SH-SY5Y (cell line): Measurements from ENCODE around the gene RYR3.

ENCODE experiments used
- GATA2 ChIP-seq: IDR thresholded peaks from 2 replicates; pipeline ENCODE4 v1.6.1; 2011; ENCODE audit warnings: mild to moderate bottlenecking, low read depth, low read length
- GATA3 ChIP-seq: IDR thresholded peaks from 2 replicates; pipeline ENCODE4 v1.6.1; 2011; ENCODE audit warnings: low read depth, mild to moderate bottlenecking, low read length, moderate library complexity

RYR3 gene

DNA sequence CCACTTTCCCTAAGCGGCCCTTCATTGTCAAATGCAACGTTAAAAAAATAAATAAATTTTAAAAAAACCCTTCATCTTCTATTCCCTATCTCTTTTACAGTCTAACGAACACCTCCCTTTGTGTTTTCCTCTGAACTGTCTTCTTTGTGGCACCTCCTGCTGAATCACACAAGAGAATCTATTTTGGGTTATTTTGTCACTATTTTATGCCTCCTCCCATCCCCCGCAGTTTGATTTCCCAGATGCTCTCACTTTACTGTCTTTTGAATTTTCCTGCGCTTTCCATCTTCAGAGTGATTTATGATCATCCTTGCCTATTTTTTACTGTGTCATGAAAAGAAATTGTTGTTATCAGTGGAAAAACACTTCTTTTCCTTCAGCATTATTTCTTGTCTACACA, 32.5 kb downstream of the RYR3 start:
- TF ChIP-seq GATA3 (no peak), GATA2 (no peak)

DNA sequence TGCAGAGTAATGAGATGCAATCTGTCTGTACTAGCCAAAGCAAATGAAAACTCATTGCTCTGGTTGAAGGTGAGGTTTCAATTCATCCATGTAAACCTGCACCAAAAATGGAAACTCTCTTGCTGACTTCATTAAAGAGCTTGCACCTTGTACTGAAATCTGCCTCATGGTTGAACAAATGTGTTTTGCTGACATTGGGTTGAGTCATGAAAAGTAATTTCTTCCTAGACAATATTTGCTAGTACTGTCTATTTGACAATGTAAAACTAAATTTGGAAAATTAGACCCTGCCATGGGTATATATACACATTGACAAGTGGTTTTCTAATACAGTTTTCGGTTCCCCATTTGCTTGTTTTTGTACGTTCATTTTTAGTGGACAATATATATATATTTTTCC, 33.3 kb downstream of the RYR3 start:
- no peak for TF ChIP-seq GATA3
- TF ChIP-seq GATA2: no peak

DNA sequence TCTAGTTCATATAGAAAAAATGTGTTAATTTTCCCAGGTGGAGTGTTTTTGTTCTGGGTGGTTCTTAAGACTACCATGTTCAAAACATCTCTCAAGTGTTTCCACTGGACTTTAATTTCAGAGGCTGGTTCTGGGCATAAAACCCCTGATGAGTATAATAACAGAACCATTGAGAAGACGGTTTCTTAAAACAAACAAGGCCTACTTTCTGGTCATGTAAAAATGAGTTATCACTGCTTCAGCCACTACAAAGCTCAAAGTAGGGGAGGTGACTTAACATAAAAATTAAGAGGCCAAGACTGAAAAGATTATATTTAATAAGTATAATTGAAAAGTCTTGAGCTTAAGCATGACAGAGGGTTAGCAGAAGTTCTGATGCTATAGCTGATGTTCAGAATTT, 33.8 kb downstream of the RYR3 start:
- TF ChIP-seq GATA2 (no peak), GATA3 (no peak)

DNA sequence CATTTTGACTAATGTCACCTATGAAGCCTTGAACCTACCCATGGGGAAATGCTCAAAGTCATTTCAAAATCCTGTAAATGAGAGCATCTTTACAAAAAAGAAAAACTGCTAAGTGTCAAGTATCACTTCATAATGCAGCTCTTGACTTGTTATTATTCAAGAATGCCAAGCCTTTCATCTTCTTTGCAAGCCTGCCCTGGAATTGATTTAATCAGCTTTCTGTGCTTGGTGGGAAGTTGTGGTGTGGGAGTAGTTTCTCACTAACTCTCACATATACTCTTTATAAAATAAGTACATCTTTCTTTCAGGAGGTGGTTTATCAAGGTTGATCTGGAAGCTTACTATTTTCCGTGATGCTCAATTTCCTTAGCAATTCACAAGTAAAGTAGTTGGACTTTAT, 43.6 kb downstream of the RYR3 start:
- TF ChIP-seq GATA2: no peak
- no peak for TF ChIP-seq GATA3

DNA sequence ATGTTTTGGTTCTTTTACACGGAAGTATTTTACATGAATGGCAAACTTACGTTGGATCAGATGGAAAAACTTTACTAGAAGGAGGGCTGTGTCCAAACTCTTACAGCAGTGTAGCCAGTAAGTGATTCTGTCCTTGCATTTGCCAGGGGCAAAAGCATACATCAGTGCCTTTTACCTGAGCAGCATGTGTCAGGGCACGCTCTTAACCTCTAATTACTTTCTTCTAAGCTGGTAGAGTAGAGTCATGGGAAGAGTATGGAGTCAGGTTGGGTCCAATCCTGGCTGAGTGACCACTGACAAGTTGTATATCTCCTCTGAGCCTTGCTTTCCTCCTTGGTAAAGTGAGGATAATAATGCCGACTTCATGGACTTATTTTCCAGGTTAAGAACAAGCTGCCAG, 47.1 kb downstream of the RYR3 start:
- TF ChIP-seq GATA3 (no peak), GATA2 (no peak)

DNA sequence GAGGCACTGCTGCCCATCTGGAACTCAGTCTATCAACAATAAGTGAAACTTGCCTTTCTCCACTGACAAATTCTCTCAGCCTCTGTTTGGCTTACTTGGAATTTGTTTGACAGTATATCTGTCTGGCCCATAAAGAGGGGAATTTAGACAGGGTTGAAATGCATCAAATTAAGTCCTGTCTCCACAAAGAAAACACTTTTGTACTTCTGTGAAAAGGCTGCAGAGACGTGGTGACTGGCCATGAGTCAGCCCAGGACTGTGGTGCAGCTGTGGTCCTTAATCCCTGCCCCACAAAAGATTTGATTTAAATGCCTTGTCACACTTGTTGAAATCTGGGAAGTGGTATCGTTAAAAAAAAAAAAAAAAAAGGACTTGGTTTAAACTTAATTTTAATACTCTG, 47.5 kb downstream of the RYR3 start:
- TF ChIP-seq GATA3: no peak
- no peak for TF ChIP-seq GATA2

DNA sequence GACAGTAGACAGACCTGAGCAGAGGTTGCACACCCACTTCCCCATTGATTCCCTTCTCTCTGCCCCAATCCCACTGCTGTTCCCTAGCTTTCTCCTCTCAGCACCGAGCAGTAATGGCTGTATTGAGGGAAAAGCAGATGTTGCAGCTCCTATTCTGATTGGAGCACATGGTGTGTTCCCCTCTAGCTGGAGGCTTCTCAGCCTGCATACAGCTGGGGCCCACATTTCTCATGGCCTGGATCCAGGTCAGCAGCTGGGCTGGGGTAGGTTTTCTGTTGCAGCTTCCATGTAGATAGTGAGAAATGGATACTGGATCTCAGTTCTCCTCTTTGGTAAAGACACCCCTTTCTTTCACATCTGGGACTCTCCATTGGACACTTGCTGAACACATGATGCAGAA, 50.1 kb downstream of the RYR3 start:
- TF ChIP-seq GATA3 (no peak), GATA2 (no peak)

DNA sequence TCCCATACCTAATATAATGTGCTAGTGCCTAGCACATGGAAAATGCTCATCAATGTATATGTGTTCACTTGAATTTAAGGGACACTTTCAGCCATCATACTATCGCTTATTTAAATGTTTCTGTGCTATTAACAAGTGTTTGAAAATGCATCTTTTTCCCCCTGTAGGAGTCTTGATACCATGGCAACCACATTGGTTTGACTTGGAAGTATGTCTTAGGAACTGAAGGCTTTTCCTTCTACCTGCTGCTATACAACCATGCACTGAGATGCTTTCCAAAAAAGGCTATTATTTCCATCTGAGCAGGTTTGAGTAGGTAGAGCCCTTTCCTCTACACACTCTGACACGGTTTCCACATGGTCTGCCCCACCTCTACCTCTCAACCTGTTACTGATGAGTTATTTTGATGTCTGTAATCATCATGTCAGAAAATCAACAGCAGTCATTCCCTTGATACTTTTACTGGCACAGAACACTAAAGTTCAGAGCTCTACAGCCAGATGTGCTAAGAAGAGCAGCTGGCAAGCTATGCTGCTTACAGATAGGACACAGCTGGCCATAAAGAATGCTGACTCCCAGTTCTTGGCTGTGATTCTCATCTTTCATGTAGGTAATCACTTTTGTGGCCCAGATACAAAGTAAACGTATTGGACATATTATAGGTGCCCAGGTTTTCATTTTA, 59.3 kb downstream of the RYR3 start:
- TF ChIP-seq GATA3 (no peak), GATA2 (no peak)

DNA sequence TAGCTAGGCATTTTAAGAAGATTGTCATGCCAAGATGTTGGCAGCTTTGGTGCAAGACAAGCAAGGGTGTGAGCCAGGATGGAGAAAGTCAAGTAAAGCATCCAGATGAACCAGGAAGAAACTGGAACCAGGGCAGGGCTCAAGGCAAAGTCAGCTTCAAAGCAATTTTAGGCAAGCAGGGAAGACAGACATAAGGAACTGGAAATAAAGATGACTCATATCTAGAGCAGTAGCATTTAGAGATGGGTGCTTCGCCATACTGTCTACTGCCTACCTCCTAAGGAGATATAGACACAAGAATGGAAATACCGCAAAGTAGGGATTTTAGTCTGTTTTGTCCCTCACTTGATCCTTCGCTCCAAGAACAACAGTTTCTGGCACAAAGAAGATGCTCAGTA, 59.9 kb downstream of the RYR3 start:
- TF ChIP-seq GATA3: no peak
- TF ChIP-seq GATA2: no peak

DNA sequence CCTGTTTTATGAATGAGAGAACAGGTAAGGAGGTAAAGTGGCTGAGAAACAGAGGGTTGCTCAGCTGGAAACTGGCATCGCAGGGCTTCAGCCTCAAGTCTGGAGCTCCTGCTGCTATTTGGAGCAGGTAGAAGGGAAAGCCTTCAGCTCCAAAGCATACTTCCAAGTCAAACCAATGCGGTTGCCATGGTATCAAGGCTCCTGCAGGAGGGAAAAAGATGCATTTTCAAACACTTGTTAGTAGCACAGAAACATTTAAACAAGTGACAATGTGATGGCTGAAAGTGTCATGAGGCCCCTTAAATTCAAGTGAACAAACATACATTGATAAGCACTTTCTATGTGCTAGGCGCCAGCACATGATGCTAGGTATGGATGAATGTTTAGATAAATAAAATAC, 60.4 kb downstream of the RYR3 start:
- TF ChIP-seq GATA3 (no peak), GATA2 (no peak)

DNA sequence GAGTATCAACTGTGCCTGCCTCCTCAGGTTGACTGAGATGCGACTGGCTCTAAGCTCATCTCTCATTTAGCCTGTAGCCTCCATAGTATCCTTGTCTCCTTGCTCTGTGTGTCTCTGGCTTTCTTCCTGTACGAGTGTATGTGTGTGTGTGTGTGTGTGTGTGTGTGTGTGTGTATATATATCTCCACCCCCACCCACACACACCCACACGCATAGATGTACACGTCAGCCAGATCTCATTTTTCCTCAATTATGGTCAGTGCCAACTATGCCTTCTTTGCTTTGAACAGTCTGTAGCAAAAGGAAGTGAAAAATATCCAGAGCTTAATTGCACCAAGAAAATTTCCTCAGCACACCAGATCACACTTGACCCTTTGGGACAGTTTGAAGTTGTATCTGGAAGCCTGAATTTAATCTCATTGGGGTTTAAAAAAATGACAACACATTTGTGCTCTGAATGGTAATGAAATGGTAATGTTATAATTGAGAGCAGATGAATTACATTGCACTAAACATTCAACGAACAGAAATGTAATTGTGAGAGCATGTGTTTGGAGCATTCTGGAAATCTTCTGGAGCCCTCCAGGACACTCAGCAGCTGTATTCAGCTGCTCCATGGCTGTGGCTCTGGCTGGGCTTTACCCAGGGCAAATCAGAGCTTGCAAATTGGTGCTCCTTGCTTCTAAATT, 63.6 kb downstream of the RYR3 start:
- no peak for TF ChIP-seq GATA3
- no peak for TF ChIP-seq GATA2

DNA sequence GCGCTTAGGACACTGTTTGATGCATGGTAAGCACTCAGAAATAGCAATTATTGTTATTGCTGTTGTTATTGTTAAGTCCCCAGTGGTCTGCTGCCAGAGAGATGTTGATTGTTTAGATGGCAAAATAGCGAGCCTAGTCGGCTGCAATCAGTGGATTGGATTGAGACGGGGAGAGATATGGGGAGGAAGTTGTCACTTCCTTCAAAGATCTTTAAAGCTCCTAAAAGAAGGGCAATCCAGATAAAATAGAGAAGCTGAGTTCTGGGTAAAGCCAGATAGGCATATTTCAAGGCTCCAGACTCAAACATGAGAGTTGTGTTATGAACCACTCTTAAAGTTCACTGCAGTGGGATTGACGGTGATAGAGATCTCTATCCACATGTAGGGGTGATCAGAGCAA, 64.5 kb downstream of the RYR3 start:
- TF ChIP-seq GATA3 (no peak), GATA2 (no peak)

DNA sequence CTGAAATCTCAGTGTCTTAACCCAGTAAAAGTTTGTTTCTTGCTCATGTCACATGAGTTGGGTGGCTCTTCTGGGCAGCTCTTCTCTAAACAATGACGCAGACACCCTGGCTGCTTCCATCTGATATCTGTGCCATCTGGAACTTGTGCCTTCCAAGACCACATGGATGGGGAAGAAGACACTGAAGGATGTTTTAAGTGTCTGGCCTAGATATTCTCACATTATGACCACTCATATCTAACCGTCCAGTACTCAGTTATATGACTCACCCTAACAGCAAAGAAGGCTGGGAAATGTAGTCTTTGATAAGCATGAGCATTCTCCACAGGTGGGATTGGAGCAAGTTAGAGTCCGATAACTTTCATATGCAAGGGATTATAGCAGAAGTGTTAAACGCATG, 66.4 kb downstream of the RYR3 start:
- no peak for TF ChIP-seq GATA2
- TF ChIP-seq GATA3: no peak

DNA sequence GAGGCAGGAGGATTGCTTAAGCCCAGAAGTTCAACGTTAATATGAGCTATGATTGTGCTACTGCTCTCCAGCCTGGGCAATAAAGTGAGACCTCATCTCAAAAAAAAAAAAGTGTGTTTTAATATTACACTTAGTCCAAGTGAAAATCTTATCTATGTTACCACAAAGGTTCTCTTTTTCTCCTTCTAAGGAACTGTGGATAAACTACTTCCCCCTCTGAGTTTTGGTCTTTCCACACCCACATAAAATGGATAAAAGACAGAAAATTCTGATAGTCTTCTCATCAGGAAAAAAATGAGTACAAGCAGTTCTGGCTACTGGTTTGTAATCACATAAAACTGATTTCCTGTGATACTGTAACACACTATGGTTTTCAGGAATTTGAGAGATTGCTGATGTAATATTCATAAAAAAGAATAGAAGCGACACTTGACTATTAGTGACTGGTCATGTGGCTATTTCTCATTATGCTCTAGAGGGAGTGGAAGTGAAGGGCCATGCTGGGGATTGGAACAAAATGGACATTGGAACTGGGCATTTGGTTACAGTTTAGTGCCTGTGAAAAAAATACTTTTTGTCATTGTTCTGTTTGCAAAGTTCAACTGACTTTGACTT, 68.2 kb downstream of the RYR3 start:
- TF ChIP-seq GATA2 (no peak), GATA3 (no peak)

DNA sequence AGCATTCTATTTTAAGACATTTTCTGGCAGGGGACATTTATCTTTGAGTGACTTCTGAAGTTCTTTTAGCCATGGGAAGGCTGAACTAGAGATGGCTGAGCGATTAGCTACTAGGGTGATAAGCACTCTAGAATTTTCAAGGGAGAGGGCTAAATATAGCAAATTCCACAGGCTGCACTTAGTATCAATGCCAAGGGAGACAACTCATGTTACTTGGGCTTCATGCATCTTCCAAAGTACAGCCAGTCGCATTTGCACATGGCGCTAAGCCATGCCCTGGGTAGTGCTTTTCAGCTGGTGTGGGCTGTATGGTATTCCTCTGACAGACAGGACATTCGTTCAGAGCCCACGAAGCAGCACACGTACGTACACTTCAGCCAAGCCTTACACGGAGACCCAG, 69.6 kb downstream of the RYR3 start:
- TF ChIP-seq GATA3: no peak
- TF ChIP-seq GATA2: no peak
